OCI-LY1 (cell line): Measurements from ENCODE around the gene CACNB1.

Experiments used
- H2AFZ ChIP-seq: fragments of 200-600 bp; sonication (generic), shearing (Covaris generic); 2 replicates; pipeline ENCODE4 v1.6.0; 2014; ENCODE audit warnings: antibody characterized with exemption, mild to moderate bottlenecking, low read length
- H3F3A ChIP-seq: fragments of 200-600 bp; sonication (generic), shearing (Covaris generic); 2 replicates; pipeline ENCODE4 v1.6.0; 2014; ENCODE audit warnings: mild to moderate bottlenecking, antibody characterized with exemption, low read length, moderate library complexity; ENCODE audit not compliant: insufficient read depth
- H3K27ac ChIP-seq: fragments of 200-600 bp; sonication (generic); 2 replicates; pipeline ENCODE4 v1.5.1; 2014; ENCODE audit warnings: low read length, mixed run types, mild to moderate bottlenecking, low read depth; ENCODE audit not compliant: poor library complexity, severe bottlenecking
- H3K27me3 ChIP-seq: fragments of 200-600 bp; sonication (generic); 2 replicates; pipeline ENCODE4 v1.6.0; 2014; ENCODE audit warnings: antibody characterized with exemption, mild to moderate bottlenecking, low read length, moderate library complexity; ENCODE audit not compliant: insufficient read depth
- H3K36me3 ChIP-seq: fragments of 200-600 bp; sonication (generic); 2 replicates; pipeline ENCODE4 v1.6.1; 2014; ENCODE audit warnings: mild to moderate bottlenecking, antibody characterized with exemption, low read length, moderate library complexity, mixed read lengths; ENCODE audit not compliant: insufficient read depth
- H3K4me1 ChIP-seq: fragments of 200-600 bp; sonication (generic); 2 replicates; pipeline ENCODE4 v1.5.1; 2014; ENCODE audit warnings: mild to moderate bottlenecking, low read length, moderate library complexity; ENCODE audit not compliant: insufficient read depth, severe bottlenecking
- H3K4me2 ChIP-seq: fragments of 200-600 bp; sonication (generic), shearing (Covaris generic); 2 replicates; pipeline ENCODE4 v1.6.1; 2014; ENCODE audit warnings: low read length
- H3K4me3 ChIP-seq: fragments of 200-600 bp; sonication (generic); 2 replicates; pipeline ENCODE4 v1.5.1; 2014; ENCODE audit warnings: low read length, low read depth, mild to moderate bottlenecking, mixed read lengths; ENCODE audit not compliant: poor library complexity, severe bottlenecking
- H3K79me2 ChIP-seq: fragments of 200-600 bp; shearing (Covaris generic); 2 replicates; pipeline ENCODE4 v1.6.1; 2016; ENCODE audit warnings: mixed run types, low read length, mixed read lengths; ENCODE audit not compliant: insufficient read depth
- H3K9ac ChIP-seq: fragments of 200-600 bp; sonication (generic), shearing (Covaris generic); 2 replicates; pipeline ENCODE4 v1.6.1; 2014; ENCODE audit warnings: mild to moderate bottlenecking, low read length, mixed read lengths
- H3K9me2 ChIP-seq: fragments of 200-600 bp; sonication (generic), shearing (Covaris generic); 2 replicates; pipeline ENCODE4 v1.6.1; 2014; ENCODE audit warnings: low read depth, mild to moderate bottlenecking, low read length, mixed read lengths
- H3K9me3 ChIP-seq: fragments of 200-600 bp; shearing (Covaris generic); 2 replicates; pipeline ENCODE4 v1.6.1; 2014; ENCODE audit warnings: low read length, mixed read lengths
- H4K20me1 ChIP-seq: fragments of 200-600 bp; sonication (generic), shearing (Covaris generic); 2 replicates; pipeline ENCODE4 v1.6.0; 2016; ENCODE audit warnings: mild to moderate bottlenecking, low read length; ENCODE audit not compliant: insufficient read depth
- CTCF ChIP-seq: fragments of 200-600 bp; sonication (generic), shearing (Covaris generic); IDR thresholded peaks from 2 replicates; pipeline ENCODE4 v1.5.1; 2017; ENCODE audit warnings: mild to moderate bottlenecking, antibody characterized with exemption, low read length, moderate library complexity, mixed read lengths
- EZH2 ChIP-seq: fragments of 200-600 bp; sonication (generic), shearing (Covaris generic); IDR thresholded peaks from 2 replicates; pipeline ENCODE4 v1.8.0; 2017; ENCODE audit warnings: borderline replicate concordance, mixed run types, mild to moderate bottlenecking, antibody characterized with exemption, low read length, moderate library complexity, mixed read lengths

CACNB1 gene

GRCh38 chr17:39213852-39214251 is 16.4 kb upstream of the CACNB1 start:
- Histone ChIP-seq H2AFZ (no peak overlapping the region), H3K4me1 (peaks cover 14% of the 10 kb centered on the region), H3K9ac (no peak overlapping the region), H3K79me2 (no peaks in the 10 kb centered on the region), H3K4me2 (no peak overlapping the region), H3K4me3 (no peak overlapping the region), H3K27me3 (peaks cover 12% of the 10 kb centered on the region), H3K36me3 (no peaks in the 10 kb centered on the region), H3K9me3 (no peaks in the 10 kb centered on the region), H3F3A (no peaks in the 10 kb centered on the region), H4K20me1 (no peaks in the 10 kb centered on the region), H3K27ac (no peak overlapping the region), H3K9me2 (no peaks in the 10 kb centered on the region)
- TF ChIP-seq CTCF (no peak), EZH2 (no peak)

GRCh38 chr17:39212841-39213480 is 15.5 kb upstream of the CACNB1 start:
- TF ChIP-seq CTCF (no peak), EZH2 (no peak)
- Histone ChIP-seq H3K36me3 (no peaks in the 10 kb centered on the region), H3K27ac (no peak overlapping the region), H3K79me2 (no peaks in the 10 kb centered on the region), H3K4me2 (no peak overlapping the region), H3K9me3 (no peaks in the 10 kb centered on the region), H2AFZ (no peak overlapping the region), H3K9me2 (no peaks in the 10 kb centered on the region), H3K4me1 (peaks cover 23% of the 10 kb centered on the region), H3K4me3 (no peak overlapping the region), H3K9ac (no peak overlapping the region), H3F3A (peaks cover 7% of the 10 kb centered on the region; the same call in 1 of the 2 replicates), H3K27me3 (peaks cover 12% of the 10 kb centered on the region), H4K20me1 (no peaks in the 10 kb centered on the region)

- no peak overlapping the region for H3K4me3 ChIP-seq
- no peak overlapping the region for H3K4me2 ChIP-seq
- H3K4me1 ChIP-seq = peaks cover 29% of the 10 kb centered on the region
Observed at GRCh38 chr17:39212195-39212810, 14.8 kb upstream of the CACNB1 start.

More at GRCh38 chr17:39212195-39212810, 14.8 kb upstream of the CACNB1 start:
- Histone ChIP-seq H3K27me3 (peaks cover 12% of the 10 kb centered on the region), H3K36me3 (no peaks in the 10 kb centered on the region), H3K79me2 (no peaks in the 10 kb centered on the region), H3K9ac (no peak overlapping the region), H3F3A (peaks cover 8% of the 10 kb centered on the region; the same call in 1 of the 2 replicates), H4K20me1 (no peaks in the 10 kb centered on the region), H3K9me3 (no peaks in the 10 kb centered on the region), H2AFZ (no peak overlapping the region), H3K27ac (no peak overlapping the region), H3K9me2 (no peaks in the 10 kb centered on the region)
- TF ChIP-seq EZH2 = no peak
- TF ChIP-seq CTCF = no peak
